HG02852 (cell line): ENCODE data around the gene SIL1.
A peak's percentile ranks its signal among the peaks of the same experiment; 100 is the strongest.
"Not testable (repeated sequence)": the region's sequence is repeated elsewhere in the genome, so short reads cannot be mapped to it uniquely, and the experiment has no call there.

Experiments used
- ATAC-seq: cut with Tn5 transposase; IDR thresholded peaks from one replicate; pipeline ENCODE4 v1.9.1; 2021; ENCODE audit warnings: mild to moderate bottlenecking, moderate library complexity; ENCODE audit not compliant: unreplicated experiment

SIL1 gene

DNA sequence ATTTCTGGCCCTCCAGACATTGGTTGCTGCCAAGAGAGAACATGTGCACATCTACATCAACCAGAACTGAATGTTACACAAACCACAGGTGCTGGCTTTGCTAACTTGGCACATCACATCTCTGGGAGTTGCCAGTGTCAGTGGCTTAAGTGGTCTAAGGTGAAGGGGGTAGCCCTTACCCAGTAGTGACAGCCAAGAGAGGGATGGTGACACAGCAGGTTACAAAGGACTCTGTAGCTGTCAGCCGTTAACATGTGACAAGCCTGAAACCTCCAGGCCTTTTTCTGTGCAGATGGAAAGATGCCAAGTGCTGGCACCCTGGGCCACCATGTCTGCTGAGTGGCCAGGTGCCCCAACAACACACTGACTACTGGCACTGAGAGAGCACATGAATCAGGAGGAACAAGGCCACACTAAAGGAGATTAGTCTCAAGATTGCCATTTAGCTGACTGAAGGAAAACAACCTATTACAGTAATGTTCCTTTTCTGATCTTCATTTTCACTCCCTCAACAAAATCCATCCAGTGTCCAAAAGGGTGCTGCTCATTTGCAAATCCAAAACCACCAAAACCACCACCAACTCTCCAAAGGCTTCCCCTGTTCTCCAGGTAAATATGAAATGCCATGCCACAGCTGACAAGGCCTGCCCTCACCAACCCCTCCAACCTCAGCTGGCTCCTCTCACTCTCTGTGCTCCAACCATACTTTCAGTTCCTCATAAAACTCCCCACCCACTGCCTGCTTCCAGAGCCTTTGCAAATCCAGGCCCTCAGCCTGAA is 20.2 kb downstream of the SIL1 start:
- peak; percentile 56 for ATAC-seq

DNA sequence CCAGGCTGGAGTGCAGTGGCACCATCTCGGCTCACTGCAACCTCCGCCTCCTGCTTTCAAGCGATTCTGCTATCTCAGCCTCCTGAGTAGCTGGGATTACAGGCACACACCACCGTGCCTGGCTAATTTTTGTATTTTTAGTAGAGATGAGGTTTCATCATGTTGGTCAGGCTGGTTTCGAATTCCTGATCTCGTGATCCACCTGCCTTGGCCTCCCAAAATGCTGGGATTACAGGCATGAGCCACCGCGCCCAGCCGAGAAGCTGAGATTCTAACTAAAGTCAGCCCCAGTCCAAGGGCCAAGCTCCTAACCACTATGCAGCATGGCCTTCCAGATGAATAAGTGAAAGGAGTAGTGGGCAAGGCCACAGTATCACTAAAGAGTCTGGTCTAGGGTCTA is 20.9 kb downstream of the SIL1 start:
- ATAC-seq, result not testable (repeated sequence)

DNA sequence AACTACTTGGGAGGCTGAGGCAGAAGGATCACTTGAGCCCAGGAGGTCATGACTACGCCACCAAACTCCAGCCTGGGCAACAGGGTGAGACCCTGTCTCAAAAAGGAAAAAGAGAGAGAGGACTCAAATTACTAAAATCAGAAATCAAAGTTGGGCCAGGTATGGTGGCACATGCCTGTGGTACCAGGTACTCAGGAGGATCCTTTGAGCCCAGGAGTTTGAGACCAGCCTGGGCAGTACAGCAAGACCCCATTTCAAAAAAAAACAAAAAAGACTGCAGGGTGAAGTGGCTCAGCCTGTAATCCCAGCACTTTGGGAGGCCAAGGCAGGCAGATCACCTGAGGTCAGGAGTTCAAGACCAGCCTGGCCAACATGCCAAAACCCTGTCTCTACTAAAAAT is 23.8 kb downstream of the SIL1 start:
- ATAC-seq, result not testable (repeated sequence)

DNA sequence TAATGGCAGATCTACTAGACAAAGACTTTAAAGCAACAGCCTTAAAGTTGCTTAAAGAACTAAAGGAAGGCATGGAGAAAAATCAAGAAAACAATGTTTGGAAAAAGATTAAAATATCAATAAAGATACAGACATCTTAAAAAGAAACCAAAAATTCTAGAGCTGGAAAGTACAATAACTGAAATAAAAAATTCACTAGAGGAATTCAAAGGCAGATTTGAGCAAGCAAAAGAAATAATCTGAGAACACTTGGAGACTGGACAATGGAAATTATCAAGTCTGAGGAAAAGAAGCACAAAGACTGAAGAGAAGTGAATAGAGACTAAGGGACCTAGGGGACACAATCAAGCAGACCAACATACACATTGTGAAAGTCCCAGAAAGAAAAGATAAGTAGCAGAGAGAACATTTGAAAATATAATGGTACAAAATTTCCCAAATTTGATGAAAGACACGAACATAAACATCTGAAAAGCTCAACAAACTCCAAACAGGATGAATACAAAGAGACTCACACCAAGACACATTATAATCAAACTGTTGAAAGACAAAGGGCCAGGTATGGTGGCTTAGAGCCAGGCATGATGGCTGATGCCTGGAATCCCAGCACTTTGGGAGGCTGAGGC is 26.3 kb downstream of the SIL1 start:
- no peak for ATAC-seq

DNA sequence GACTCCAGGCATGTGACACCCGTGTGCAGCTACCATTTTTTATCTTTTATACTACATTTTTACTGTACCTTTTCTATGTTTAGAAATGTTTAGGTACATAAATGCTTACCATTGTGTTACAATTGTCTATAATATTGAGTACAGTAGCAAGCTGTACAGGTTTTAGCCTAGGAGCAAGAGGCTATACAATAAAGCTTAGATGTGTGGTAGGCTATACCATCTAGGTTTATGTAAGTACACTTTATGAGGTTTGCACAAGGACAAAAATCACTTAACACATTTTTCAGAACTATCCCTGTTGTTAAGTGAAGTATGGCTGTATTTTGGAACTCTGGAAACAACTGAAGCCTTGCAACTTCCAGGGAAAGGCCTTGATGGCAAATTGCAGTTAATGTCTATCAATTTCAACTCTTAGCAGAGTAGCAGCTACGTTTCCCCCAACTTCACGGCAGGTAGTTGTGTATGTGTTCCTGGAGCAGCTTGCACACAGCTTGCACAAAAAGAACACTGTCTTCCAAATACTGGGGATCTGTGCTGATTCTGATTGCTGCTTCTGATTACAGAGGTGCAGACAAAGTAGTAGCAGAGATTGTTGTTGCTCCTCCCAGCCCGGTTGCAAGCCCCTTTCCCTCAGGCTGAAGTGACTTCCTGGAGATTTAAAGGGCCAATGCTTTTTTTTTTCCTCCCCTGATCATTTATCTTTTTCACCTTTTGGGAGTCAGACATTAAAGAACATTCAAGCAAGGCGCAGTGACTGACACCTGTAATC is 30.0 kb downstream of the SIL1 start:
- ATAC-seq, result no peak

DNA sequence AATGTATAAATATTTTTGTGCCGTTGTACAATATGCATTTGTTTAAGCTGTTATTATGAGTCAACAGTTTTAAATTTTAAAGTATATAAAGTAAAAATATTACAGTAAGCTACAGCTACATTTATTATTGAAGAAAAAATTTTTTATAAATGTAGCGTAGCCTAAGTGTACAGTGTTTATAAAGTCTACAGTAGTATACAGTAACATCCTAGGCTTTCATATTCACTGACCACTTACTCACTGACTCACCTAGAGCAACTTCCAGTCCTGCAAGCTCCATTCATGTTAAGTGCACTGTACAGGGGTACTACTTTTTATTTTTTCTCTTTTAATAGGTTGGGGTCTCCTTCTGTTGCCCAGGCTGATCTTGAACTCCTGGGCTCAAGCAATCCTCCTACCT is 30.6 kb downstream of the SIL1 start:
- no peak for ATAC-seq

DNA sequence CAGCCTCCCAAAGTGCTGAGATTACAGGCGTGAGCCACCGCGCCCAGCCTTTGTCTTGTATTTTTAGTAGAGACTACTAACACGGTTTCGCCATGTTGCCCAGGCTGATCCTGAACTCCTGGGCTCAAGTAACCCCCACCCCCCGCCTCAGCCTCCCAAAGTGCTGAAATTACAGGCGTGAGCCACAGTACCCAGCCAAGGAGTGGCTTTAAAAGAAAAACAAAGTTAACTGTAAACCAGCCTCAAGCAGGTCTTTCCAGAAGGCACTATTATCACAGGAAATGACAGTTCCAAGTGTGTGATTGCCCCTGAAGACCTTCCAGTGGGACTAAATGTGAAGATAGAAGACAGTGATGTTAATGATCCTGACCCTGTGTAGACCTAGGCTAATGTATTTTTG is 31.1 kb downstream of the SIL1 start:
- no peak for ATAC-seq

DNA sequence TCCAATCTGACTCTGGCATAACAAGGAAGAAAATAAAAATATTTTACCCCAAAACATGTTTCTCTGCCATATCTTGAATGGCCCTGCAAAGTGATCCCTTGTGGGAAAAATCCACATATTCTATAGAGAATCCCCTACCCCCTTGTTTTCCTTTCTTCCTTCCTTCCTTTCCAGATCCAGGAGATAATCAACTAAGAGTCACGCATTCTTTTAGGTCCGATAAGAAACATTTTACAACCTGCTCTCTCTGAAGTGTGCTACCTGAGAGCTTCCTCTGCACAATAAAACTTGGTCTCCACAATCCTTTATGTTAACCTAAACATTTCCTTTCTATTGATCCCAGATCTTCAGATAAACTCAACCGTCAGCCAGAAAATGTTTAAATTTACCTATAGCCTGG is 33.3 kb downstream of the SIL1 start:
- ATAC-seq, result not testable (repeated sequence)

DNA sequence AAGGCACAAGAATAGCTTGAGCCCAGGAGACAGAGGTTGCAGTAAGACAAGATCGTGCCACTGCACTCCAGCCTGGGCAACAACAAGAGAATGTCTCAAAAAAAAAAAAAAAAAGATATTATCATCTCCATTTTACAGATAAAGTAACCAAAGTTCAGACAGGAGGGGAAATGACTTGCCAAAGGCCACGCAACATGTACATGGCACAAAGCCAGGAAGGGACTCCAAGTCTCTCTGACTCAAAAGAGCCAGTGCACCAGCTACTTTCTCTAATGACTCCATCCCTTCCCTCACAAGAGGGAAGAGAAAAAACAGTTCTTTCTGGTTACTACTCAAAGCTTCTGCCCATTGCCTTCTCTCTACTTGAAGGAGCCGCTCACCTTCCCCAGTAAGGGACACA is 34.1 kb downstream of the SIL1 start:
- no peak for ATAC-seq

DNA sequence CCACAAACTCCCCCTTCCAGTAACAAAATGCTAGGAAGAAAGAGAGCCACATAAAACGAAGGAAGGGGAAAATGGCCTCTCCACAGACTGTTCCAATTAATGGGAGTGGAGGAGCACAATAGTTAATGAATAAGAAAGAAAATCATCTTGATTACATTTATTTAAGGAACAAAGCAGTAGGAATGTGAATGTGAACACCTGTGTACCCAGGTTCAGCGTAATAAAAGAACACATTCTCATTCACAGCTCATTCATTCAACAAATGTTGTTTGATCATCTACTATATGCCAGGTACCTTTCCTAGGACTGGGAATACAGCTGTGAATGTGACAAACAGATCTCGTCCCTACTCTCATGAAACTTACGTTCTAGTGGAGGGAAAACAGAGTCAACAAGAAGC is 35.7 kb downstream of the SIL1 start:
- no peak for ATAC-seq

DNA sequence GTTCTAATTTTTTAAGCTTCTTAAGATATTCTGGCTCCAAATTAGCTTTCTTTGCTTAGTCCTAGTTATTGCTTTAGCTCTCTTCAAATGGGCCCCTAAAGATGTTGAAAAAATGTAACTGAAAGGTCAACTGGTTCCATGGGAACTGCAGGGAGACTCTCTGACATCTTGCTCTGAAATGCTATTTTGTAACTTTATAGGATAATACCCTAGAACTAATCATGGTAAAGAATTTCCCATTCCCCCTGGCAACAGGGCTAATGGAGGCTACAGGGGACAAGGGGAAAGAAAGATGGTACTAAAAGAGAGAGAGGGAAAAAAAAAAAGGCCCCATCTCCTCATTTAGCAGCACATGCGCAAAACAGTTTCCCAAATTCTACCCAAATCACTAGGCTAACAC is 39.4 kb downstream of the SIL1 start:
- ATAC-seq, result no peak

DNA sequence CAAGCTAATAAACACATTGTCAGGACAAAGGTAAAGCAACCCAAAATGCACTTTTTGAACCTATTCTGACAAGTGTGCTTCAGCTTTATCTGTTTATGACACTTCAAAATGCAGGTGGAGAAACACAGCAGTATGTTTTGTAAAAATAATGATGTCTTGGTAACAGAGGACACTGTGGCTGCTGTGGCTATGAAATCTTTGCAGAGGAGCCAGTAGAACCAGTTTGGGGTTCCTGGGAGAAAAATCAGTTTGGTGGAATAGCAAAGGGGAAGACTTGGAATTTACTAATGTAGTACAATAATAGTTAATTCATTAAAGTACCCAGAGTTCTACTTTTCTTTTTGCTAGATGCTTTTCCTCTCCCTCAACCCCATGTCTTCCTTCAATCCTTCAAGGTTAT is 40.6 kb downstream of the SIL1 start:
- no peak for ATAC-seq

DNA sequence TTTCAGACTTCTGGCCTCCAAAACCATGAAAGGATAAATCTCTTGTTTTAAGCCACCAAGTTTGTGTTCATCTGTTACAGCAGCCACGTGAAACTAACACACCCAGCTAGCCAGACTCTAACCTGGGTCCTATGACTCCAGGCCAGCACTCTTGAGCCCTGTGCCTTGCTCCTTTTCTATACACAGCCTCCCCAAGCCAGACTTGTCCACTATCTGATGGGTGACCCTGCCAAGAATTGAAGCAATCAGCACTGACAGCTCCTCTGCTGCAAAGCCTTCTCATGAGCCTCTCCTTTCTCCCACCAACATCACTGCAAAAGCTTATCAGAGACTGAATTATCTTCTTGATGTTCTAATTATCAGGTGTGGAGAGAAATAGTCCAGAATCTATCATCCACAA is 41.4 kb downstream of the SIL1 start:
- no peak for ATAC-seq

DNA sequence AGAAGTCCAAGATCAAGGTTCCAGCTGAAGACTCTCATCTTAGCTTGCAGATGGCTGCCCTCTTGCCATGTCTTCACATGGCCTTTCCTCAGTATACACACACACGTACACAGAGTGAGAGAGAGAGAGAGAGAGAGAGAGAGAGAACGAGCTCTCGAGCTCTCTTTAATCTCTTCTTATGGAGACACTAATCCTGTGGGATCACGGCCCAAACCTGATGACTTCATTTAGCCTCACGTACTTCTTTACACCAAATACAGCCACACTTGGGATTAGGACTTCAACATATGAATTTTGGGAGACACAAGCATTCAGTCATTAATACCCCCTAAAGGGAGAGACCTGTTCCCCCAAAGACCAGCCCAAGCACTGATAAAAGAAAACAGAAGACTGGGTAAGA is 42.8 kb downstream of the SIL1 start:
- no peak for ATAC-seq

DNA sequence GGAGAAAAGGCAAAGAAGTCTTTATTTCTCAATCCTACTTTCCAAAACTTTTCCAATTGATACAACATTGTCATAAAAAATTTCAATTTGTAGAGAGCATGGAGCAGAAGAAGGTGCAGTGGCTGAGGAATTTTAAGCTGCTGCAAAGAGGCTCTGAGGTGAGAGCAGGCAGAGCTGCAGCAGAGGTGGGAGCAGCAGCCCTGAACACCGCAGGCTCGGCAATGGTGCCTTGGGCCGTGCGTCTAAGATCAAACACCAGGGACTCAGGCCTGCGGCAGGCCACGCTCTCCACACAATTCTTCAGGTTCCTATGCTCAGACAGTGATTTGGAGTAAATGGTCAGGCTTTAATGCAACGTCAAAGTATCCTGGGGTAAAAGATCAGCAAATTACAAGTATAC is 46.3 kb downstream of the SIL1 start:
- no peak for ATAC-seq

DNA sequence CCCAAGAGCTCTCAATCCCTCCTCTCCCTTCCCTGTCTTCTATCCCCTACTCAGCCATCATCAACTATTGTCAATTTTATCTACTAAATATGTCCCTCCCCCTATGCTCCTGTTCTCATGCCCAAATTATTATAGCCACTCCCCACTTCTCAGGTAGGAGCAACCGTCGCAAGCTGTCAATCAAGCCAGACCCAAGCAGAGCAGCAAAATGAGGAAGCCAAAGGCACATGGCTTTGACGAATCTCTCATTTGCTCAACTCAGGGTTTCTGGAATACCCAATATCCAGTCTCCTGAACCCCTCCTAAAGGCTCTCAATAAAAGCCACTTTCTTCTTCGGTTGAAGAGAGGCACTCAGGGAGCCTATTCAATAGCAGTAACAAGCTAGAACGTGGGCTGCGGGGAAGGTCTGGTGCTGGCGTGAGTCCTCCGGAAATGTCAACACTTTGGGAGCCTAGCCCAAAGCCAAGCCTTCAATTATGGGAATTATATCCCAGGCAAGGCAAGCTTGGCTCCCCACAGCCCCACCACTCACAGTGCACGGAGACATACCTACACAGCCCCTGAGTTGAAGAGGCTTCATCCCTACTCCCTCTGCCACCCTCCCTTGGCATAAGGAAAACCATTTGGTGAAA is 47.7 kb downstream of the SIL1 start:
- ATAC-seq, result no peak

DNA sequence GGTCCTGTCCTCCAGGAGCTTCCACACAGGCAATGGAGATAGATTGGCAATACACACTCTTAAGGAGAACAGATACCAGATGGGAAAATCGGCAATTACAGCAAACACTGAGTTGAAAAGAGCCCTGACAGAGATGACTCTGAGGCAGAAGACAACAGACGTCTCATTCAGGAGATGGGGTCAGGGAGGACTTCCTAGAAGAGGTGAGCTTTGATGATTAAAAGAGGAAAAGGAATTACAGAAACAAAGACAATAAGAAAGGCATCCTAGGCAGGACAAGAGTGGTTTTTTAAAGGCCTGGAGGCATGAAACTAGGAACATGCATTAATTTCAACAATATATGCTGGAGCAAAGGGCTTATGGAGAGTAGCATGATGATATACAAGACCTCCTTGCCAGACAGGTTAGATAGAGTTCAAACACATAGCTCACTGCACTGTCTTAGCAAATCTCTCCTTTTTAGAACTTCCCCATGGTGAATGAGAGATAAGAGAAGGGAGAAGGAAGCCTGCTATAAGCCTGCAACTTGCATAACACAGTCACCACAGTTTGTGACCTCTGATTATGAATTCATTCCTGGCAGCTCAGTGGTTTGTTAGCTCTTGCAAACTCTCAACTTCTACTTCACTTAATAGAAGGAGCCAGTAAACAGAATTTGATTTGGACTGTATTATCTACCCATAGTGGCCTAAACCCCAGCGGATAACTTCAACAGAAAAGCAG is 48.5 kb downstream of the SIL1 start:
- ATAC-seq, result no peak

DNA sequence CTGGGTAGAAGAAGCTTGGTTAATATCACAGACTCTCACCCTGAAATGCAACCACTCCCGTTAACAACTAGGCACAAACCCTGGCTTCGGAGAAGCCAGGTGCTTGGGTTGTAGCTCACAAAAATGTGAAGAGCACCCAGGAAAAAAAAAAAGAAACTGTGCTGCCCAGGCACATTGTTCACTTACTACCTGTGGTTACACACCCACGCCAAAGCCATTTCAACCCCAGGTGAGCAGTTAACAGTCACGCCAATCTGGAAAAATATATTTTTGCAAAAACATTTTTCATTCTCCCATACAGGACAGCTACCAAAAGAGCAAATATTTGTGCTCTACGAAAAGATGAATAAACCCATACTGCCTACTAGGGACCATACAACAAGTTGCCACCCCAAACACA is 49.2 kb downstream of the SIL1 start:
- no peak for ATAC-seq

DNA sequence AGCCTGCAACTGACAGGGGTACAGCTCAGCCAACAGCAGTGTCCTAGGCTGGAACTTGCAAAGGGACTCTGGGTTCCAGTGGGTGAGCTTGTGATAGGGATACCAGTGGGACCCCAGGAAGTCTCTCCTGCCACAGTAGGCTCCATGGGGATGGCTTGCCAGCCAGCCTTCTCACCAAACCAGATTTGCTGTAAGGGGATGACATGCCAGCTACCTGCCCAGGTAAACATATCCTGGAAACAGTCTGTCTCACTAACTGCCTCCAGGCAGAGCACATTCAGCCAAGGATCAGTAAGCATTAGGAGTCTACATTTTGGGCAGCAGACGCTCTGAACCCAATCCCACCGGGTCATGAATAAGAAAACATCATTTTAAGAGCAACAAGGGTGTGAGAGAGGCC is 49.9 kb downstream of the SIL1 start:
- ATAC-seq, result no peak

DNA sequence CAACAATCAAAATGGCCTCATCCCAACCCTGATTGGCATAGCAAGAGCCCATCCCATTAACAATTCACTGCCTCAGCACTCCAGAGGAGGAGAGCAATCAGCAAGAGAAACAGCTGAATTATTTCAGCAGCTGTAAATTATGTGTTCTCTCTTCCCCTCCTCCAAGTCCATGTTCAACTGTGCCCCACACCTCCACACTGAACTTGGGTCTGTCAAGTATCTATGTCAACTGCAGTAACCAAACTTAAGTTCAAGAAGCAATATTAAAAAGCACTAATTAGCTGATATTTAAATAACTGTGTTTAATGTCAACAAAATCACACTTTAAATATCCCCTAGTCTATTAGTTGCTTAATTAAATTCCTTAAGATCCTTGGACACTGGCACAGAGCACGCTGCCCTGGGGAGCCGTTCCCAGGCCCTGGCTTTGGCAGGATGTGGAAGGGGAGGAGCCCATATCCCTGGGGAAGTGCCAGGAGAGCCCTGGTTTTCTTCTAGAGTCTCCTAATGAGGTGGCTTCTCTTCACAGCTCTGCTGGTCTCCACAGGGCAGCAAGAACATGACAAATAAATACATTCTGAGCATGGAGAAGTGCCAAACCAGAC is 50.6 kb downstream of the SIL1 start:
- ATAC-seq, result no peak
